Measurements from ENCODE around the gene LCT. TPM values are rescaled to one million over a fixed set of nuclear protein-coding genes. Genes with fewer than 3 reads are reported as not detected.
"Not testable (repeated sequence)": the region's sequence is repeated elsewhere in the genome, so short reads cannot be mapped to it uniquely, and the experiment has no call there.

The LCT gene
- total and polyA plus RNA-seq, 4 donors = 0.01 to 0.06 (median 0.02) TPM; not detected in 1

DNA sequence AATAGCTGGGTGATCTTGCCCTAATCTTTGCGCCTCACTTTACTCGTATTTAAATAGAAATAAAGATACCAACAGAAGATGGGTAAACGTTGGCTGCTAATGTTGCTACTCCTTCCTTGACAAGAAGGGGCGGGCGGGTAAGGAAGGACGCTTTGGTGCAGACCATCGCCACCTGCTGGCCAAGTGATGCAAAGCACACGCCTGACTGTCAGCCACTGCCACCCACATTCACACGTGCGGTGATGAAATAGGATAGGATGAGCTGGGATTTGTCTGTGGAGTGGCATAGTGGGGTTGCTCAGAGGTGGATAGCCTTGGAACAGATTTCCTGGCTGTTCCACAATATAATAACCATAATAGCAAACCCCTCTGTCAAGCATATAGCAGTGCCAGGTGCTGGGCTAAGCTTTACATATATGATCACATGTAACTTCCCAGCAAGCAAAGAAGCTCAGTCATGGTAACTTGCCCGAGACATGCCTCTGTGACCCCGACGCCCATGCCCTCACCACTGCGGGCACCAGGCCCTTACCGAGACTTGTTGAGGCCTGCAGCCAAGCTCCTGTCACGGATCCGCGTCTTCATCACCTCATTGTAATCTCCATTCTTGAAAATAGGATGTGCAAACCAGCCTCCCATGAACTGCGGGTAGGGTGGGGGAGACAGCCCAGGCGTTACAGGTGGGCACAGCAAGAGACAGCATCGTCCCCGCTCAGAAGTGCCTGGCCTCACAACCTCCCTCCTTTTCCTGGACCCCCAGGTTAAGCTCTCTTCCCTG lies 39.3 kb downstream of the LCT start:
- H3K27ac ChIP-seq (ENCODE audit: low read depth in 1 of 2, low read length in 1 of 2) = no peak overlapping the region
- DNase-seq (peak; percentile 67 to 71 (median 67)), ATAC-seq (ENCODE audit: insufficient read depth, low FRiP score) (peak; percentile 83)
- no peaks in the 10 kb centered on the region for H3K36me3 ChIP-seq (ENCODE audit: control insufficient read depth in 4 of 4, insufficient read depth in 4 of 4, low read length in 4 of 4)
- H3K27me3 ChIP-seq (ENCODE audit: control insufficient read depth in 3 of 3, insufficient read depth in 3 of 3, low read length in 2 of 3) = no peaks in the 10 kb centered on the region
- TF ChIP-seq, protein P1, sequence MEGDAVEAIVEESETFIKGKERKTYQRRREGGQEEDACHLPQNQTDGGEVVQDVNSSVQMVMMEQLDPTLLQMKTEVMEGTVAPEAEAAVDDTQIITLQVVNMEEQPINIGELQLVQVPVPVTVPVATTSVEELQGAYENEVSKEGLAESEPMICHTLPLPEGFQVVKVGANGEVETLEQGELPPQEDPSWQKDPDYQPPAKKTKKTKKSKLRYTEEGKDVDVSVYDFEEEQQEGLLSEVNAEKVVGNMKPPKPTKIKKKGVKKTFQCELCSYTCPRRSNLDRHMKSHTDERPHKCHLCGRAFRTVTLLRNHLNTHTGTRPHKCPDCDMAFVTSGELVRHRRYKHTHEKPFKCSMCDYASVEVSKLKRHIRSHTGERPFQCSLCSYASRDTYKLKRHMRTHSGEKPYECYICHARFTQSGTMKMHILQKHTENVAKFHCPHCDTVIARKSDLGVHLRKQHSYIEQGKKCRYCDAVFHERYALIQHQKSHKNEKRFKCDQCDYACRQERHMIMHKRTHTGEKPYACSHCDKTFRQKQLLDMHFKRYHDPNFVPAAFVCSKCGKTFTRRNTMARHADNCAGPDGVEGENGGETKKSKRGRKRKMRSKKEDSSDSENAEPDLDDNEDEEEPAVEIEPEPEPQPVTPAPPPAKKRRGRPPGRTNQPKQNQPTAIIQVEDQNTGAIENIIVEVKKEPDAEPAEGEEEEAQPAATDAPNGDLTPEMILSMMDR (IDR thresholded peaks at IDR 0.05; ENCODE audit: control extremely low read depth, extremely low read depth) = peak; percentile 64
- peaks cover 0 to 7% (median 0%) of the 10 kb centered on the region in 5 donors for H3K4me1 ChIP-seq (ENCODE audit: control insufficient read depth in 5 of 5, insufficient read depth in 5 of 5, low read length in 5 of 5)
- WGBS, 2 donors = 47 to 49% methylated on average over 22 of the region's 22 CpGs
- H3K4me3 ChIP-seq = no peak overlapping the region
- H3K9ac ChIP-seq (ENCODE audit: insufficient read depth in 1 of 2, low read length in 2 of 2) = no peak overlapping the region
- H3K9me3 ChIP-seq (ENCODE audit: control insufficient read depth in 4 of 4, insufficient read depth in 3 of 4, low read length in 3 of 4) = peaks cover 0 to 5% (median 0%) of the 10 kb centered on the region in 4 donors

DNA sequence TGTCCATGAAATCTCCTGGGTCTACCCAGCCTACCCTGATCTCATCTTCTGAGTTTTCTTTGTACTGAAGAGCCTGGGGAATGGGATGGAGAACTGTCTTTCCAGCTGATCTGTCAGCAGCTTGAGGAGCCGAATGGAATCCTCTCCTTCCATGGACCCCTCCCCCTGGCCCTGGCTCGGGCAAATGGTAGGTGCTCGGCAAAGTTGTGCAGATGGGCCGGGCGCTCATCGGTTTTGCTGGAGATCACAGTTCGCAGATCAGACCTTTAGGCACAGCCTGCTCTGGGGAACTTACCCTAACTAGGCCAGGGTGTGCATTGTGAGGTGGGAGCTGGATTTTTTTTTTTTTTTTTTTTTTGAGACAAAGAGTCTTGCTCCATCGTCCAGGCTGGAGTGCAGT lies 40.4 kb downstream of the LCT start:
- Histone ChIP-seq H3K36me3 (ENCODE audit: control insufficient read depth in 4 of 4, insufficient read depth in 4 of 4, low read length in 4 of 4) (no peaks in the 10 kb centered on the region), H3K4me3 (no peak overlapping the region), H3K9me3 (ENCODE audit: control insufficient read depth in 4 of 4, insufficient read depth in 3 of 4, low read length in 3 of 4) (peaks cover 0 to 6% (median under 1%) of the 10 kb centered on the region in 4 donors), H3K9ac (ENCODE audit: insufficient read depth in 1 of 2, low read length in 2 of 2) (no peak overlapping the region), H3K4me1 (ENCODE audit: control insufficient read depth in 5 of 5, insufficient read depth in 5 of 5, low read length in 5 of 5) (peaks cover 0 to 7% (median 0%) of the 10 kb centered on the region in 5 donors), H3K27ac (ENCODE audit: low read depth in 1 of 2, low read length in 1 of 2) (no peak overlapping the region), H3K27me3 (ENCODE audit: control insufficient read depth in 3 of 3, insufficient read depth in 3 of 3, low read length in 2 of 3) (no peaks in the 10 kb centered on the region)
- TF ChIP-seq, protein P1 (IDR thresholded peaks at IDR 0.05; ENCODE audit: control extremely low read depth, extremely low read depth) = no peak
- no peak for DNase-seq
- 97 to 98% methylated on average over 8 of the region's 8 CpGs for WGBS, 2 donors
- ATAC-seq (ENCODE audit: insufficient read depth, low FRiP score) = no peak

DNA sequence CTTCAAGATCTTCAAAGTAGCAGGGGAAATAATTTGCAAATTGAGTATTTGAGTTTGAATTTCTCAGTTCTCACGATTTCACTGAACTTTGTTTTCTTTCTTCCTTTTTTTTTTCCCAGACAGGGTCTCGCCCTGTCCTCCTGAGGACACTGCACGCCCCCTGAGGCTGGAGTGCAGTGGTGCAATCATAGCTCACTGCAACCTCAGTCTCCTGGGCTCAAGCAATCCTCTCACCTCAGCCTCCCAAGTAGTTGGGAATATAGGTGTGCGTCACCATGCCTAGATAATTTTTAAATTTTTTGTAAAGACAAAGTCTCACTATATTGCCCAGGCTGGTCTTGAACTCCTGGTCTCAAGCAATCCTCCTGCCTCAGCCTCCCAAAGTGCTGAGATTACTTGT lies 41.3 kb downstream of the LCT start:
- H3K9ac ChIP-seq (ENCODE audit: insufficient read depth in 1 of 2, low read length in 2 of 2); DNase-seq; H3K4me1 ChIP-seq (ENCODE audit: control insufficient read depth in 5 of 5, insufficient read depth in 5 of 5, low read length in 5 of 5); H3K4me3 ChIP-seq; ATAC-seq (ENCODE audit: insufficient read depth, low FRiP score); H3K27me3 ChIP-seq (ENCODE audit: control insufficient read depth in 3 of 3, insufficient read depth in 3 of 3, low read length in 2 of 3); H3K36me3 ChIP-seq (ENCODE audit: control insufficient read depth in 4 of 4, insufficient read depth in 4 of 4, low read length in 4 of 4); H3K27ac ChIP-seq (ENCODE audit: low read depth in 1 of 2, low read length in 1 of 2); H3K9me3 ChIP-seq (ENCODE audit: control insufficient read depth in 4 of 4, insufficient read depth in 3 of 4, low read length in 3 of 4): not testable (repeated sequence)
- WGBS, 2 donors = 65 to 80% methylated on average over 4 of the region's 4 CpGs

DNA sequence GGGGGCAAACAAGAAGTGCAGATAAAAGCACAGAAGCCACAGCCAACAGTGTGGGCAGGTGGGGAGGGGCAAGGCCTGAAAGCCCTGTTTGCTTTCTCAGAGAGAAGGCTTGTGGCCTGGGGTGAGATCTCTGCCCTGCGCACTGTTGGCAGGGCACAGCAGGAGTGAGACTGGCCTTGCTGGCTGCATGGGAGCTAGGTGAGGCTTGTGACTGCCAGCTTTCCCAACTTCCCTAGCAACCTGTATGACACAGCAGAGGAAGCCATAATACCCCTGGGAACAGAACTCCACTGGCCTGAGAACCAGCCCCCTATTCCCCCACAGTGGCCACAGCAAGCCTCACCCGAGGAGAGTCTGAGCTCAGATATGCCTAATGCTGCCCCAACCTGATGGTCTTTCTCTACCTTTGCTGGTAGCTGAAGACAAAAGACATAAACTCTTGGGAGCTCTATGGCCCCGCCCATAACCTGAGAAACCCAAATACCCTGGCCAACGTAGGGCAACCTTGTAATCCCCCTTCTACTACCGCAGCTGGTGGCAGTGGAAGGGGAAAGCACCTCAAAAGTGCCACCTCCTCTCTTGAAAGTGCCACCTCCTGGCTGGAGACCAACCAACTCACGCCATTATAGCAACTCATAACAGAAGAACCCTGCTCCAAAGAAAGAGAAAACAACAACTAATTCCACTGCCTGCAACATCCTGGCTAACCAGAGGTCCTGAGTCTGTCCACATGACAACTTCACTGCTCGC lies 44.4 kb downstream of the LCT start:
- ATAC-seq (ENCODE audit: insufficient read depth, low FRiP score) (no peak), DNase-seq (no peak)
- Histone ChIP-seq H3K4me3 (no peak overlapping the region), H3K27ac (ENCODE audit: low read depth in 1 of 2, low read length in 1 of 2) (no peak overlapping the region), H3K4me1 (ENCODE audit: control insufficient read depth in 5 of 5, insufficient read depth in 5 of 5, low read length in 5 of 5) (peaks cover 0 to 7% (median 0%) of the 10 kb centered on the region in 5 donors), H3K9ac (ENCODE audit: insufficient read depth in 1 of 2, low read length in 2 of 2) (no peak overlapping the region), H3K9me3 (ENCODE audit: control insufficient read depth in 4 of 4, insufficient read depth in 3 of 4, low read length in 3 of 4) (peaks cover 0 to 3% (median under 1%) of the 10 kb centered on the region in 4 donors), H3K27me3 (ENCODE audit: control insufficient read depth in 3 of 3, insufficient read depth in 3 of 3, low read length in 2 of 3) (no peaks in the 10 kb centered on the region), H3K36me3 (ENCODE audit: control insufficient read depth in 4 of 4, insufficient read depth in 4 of 4, low read length in 4 of 4) (peaks cover 0 to 3% (median 0%) of the 10 kb centered on the region in 4 donors)
- TF ChIP-seq, protein P1 (IDR thresholded peaks at IDR 0.05; ENCODE audit: control extremely low read depth, extremely low read depth) = no peak
- 72 to 82% methylated on average over 7 of the region's 7 CpGs for WGBS, 2 donors
